TTC549 (cell line): ENCODE results near the gene SLC17A7.

Experiments
- FAIRE-seq: peaks from 2 replicates; lab custom pipeline; 2012; peaks lifted over from hg19 to GRCh38; lab: Jason Lieb, UNC

SLC17A7 gene

DNA sequence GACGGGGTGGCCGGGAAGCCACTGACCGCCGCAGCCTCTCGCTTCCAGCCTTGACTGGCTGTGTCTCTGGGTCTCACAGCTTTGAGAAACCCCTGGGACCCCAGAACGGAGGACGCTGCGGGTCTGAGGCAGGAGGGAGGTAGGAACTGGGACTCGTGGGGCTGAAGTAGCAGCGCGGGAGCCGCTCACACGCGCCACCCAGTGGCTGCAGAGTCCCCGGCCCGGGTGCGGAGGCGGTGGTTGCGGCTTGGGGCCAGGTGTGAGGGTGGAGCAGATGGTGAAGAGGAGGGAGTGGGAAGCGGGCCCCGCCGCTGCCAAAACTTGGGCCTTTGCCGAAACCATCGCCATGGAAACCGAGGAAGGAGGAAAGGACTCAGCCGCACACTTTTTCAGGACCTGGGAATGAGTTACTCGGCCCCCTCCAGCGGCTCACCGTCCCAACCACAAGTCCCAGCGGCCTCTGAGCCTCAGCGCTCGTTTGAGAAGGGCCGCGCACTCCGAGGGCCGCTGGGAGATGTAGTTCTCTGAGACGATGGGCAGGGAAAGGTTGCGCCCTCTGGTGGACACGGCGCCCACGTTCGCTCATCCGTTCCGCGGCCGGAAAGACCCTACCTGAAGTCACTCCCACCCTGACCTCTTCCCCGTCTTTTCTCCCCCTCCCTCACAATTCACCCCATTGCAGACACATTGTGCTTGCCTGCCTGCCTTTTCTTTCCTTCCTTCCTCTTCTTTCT lies 2.2 kb upstream of the SLC17A7 start:
- peak; percentile 15 for FAIRE-seq

DNA sequence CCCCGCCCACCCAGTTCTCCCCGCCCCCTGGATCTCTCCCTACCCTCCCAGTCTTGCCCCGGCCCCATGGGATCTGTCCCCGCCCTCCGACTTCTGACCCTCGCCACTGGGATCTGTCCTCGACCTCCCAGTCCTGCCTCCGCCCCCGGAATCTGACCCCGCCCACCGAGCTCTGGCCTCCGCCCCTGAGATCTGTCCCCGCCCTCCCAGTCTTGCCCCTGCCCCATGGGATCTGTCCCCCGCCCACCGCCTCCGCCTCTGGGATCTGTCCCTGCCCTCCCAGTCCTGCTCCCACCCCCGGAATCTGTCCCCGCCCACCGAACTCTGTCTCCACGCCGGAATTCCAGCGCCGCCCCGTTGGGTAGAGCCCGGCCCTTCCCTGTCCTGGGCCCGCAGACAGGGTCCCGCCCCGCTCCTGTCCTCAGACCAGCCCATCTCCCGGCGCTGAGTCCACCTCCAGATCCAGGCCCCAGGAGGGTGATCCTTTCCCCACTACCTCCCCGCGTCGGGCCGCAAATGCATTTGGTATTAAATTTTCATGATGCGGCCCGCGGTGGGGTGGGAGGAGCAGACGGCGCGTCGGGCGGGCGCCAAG lies 1.5 kb upstream of the SLC17A7 start:
- FAIRE-seq, result no peak

GRCh38 chr19:49442354-49442753 lies 1.0 kb upstream of the SLC17A7 start:
- FAIRE-seq, result no peak

- FAIRE-seq, result no peak
Observed at GRCh38 chr19:49441960-49442350, 628 bp upstream of the SLC17A7 start.

GRCh38 chr19:49440439-49441209 lies 703 bp downstream of the SLC17A7 start:
- FAIRE-seq, result no peak

DNA sequence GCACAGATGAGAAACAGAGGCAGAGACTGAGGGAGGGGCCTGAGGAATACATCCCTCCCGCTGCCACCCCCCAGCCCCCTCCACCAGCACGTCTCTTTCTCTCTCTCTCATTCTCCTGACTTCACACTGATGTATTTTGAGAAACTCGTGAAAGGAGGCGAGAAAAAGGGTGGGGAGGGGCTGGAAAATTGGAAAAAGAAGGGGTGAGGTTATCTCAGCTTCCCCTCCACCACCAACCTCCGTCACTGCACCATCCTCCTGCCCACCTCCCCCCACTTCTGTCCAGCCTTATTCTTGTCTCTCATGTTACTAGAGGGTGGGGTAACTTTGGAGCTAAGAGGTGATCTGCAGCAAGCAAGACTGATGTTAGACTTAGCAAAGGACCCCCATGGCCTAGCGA lies 1.5 kb downstream of the SLC17A7 start:
- no peak for FAIRE-seq

DNA sequence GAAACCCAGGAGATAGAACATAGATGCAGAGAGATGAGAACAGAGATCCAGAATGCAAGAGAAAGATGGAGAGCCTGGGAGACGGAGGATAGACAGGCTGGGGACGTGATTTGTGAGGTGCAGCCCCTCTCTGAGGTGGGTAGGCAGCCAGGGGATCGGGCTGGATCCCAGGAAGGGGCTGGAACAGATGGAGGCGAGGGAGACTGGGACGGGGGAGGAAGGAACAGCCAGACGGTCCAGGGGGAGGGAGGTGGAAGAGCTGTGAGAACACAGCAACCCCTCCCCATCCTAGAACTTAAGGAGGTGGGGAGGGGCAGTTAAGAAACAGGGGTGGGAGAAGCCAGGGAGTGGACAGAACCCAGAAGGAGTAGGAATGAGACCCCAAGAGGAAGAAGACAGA lies 3.1 kb downstream of the SLC17A7 start:
- no peak for FAIRE-seq

DNA sequence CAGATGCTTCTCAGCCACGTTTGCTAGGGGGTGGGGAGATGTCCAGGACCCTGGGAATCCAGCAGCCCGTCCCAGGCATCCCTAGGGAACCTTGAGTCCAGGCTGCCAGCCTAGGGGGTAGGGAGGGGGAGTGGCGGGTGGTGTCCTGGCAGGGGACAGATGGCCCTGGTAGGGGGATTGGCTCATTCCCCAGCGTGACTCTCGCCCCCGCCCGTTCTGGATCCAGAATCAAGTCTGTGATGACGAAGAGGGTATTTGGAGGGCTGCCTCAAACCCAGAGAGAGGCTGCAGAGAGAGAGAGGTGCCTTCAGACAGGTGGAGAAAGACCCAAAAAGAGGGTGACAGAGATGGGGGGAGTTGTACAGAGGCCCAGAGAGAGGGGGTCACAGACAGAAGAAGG lies 4.1 kb downstream of the SLC17A7 start:
- no peak for FAIRE-seq

- no peak for FAIRE-seq
Observed at GRCh38 chr19:49436381-49437017, 4.8 kb downstream of the SLC17A7 start.

GRCh38 chr19:49435670-49436069 lies 5.7 kb downstream of the SLC17A7 start:
- no peak for FAIRE-seq

- no peak for FAIRE-seq
Observed at GRCh38 chr19:49434907-49435583, 6.3 kb downstream of the SLC17A7 start.

DNA sequence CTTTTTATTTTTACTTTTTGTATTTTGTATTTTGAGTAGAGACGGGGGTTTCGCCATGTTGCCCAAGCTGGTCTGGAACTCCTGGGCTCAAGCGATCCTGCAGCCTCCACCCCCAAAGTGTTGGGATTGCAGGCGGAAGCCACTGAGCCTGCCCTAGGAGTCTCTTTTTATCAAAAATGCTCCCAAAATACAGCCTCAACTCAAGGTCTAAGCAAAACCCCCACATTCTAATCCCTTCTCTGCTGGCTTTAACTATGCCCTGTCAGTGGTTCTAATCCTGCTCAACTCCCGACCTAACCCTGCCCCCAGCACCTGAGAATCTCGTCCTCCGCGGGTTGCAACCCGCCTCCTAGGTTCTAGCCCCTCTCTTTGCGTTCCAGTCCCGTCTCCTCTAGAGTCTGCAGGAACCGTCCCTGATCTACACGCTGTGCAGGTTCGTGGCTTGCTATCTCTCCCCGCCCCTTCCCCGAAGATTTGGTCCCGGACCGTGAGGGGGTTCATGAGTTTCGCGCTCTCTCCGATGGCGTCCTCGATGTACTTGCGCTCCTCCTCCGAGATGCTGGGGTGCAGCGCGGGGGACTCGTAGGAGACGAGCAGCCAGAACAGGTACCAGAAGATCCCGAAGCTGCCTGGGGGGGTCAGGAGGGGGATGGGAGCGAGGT lies 8.0 kb downstream of the SLC17A7 start:
- no peak for FAIRE-seq

DNA sequence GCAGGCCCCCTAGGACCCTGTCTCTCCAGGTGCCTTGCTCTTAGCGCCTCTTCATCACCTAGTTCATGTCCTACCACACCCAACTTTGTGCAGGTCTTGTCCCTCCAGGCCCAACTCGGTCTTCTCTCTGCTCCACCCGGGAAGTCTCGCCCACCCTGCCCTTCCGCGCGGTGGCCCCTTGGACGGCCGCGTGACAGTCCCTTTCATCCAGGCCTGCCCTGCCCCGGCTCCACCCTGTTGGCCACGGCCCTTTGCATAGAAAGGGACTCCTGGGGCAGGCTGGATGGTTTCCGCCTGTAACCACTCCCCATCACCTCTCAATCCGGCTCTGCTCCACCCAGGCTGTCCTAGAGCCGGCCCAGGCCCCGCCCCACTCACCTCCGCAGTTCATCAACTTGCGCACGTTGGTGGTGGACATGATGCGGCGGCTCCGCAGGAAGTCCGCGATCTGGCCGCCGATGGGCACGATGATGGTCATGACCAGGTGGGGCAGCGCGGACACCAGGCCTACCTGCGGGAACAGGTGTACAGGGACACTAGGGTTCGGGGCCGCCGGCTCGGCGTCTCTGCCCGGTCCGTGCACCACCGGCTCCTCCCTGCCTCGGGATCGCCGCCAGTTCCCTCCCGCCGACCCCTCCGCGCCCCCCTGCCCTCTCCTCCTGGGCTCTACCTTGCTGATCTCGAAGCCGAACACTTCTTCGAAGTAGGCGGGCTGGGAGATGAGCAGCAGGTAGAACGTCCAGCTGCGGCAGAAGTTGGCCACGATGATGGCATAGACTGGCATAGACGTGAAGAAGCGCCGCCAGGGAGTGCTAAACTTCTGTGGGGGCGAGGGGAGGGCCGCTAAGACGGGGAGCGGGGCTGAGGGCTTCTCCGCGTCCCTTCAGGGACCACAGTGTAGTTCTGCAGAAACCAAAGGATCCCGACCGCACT lies 8.9 kb downstream of the SLC17A7 start:
- no peak for FAIRE-seq

DNA sequence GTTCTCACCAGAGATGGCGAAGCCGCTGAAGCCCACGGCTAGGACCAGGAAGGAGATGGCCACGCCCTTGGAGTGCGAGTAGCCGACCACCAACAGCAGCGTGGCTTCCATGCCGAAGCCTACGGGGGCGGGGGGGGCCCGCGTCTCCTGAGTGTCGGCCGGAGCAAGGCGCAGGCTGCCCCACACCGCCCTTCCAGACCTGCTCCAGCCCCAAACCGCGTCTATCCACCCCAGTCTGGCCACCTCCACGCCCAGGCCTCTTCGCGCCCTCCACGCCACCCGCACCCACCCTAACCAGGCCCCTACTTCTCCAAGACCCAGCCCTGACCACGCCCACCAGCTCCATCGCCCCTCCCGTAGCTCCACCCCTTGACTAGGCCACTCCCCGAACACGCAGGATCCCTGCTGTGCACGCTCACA lies 10.0 kb downstream of the SLC17A7 start:
- FAIRE-seq, result no peak

DNA sequence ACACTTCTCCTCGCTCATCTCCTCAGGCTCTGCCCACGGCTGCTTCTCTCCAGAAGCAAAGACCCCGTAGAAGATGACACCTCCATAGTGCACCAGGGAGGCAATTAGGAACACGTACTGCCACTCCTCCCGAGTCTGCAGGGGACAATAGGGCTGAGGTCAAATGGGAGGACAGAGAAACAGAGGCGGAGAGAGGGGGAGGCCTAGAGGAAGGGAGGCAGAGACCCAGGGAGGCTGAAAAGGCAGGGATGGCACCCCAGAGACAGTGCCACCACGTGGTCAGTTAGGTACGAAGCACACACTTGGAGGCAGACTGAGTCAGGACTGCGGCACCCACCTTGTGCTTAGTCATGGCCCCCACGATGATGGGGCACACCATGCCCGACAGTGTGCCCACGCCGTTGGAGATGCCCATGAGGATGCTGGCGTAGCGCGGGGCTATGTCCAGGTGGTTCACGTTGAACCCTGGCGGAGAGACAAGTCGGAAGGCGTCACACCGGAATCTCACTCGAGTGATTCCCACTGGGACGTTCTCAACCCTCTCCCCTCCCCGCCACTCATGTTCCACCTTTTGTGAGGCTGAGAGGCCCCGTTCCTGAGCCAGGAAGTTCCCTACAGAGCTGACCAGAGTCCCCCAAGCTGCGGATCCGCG lies 10.5 kb downstream of the SLC17A7 start:
- no peak for FAIRE-seq

DNA sequence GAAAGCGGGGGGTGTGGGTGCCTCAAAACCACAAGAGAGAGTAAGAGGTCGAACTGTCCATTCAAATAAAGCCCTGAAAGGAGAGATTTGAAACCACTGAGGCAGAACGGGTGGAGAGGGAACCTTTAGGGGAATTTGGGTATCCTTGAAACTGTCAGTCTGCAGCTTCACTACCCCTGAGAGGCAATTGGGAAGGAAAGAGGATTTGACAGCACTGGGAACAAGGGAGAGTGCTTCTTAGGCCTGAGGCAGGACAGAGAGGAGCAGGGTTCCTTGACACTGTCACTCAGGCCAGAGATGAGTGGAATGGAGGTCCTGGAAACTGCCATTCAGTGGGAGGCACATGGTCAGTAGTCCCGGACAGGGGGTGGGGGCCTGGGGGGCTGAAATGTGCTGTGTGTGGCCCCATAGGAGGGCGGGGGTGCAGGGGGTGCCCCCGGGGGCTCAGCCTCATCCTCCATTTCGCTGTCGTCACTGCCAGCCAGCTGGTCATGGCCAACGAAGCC lies 11.1 kb downstream of the SLC17A7 start:
- FAIRE-seq, result no peak

GRCh38 chr19:49428547-49429451 lies 12.5 kb downstream of the SLC17A7 start:
- FAIRE-seq, result no peak

GRCh38 chr19:49427855-49428546 lies 13.3 kb downstream of the SLC17A7 start:
- FAIRE-seq, result no peak
